HepG2 (cell line): Measurements from ENCODE around the gene LIMA1. TPM values are rescaled to one million over a fixed set of nuclear protein-coding genes. Genes with fewer than 3 reads are reported as not detected.

Experiments
- ATAC-seq: fragments of 200-7000 bp; cut with Tn5 transposase; 3 replicates; pipeline ENCODE4 v1.9.1; 2020; ENCODE audit warnings: mild to moderate bottlenecking, moderate library complexity
- BruUV-seq: library from RNA; stranded (reverse); fragments of 400-500 nt; replicated peaks from 2 replicates; lab custom pipeline; 2021; lab: Mats Ljungman, UMichigan
- CTCF ChIA-PET: fragments of 300-600 bp; formaldehyde crosslinking; extraction: SDS; loops from one replicate; lab custom pipeline; 2021; ENCODE audit warnings: low total read pairs, inconsistent platforms, low intra/inter-chr PET ratio; lab: Yijun Ruan, JAX
- POLR2A ChIA-PET: fragments of 350-600 bp; sonication (Branson Sonifier 250); formaldehyde crosslinking; loops from one replicate; lab custom pipeline; 2020; ENCODE audit warnings: antibody characterized with exemption, inconsistent platforms; lab: Yijun Ruan, JAX
- DNase-seq: peaks from one replicate; pipeline ENCODE4 v3.0.0-alpha.2; 2015; ENCODE audit warnings: low spot score
- FAIRE-seq: peaks from 3 replicates; lab custom pipeline; 2011; peaks lifted over from hg19 to GRCh38; lab: Jason Lieb, UNC
- H2AFZ ChIP-seq: one replicate; pipeline ENCODE4 v1.6.1; 2011; ENCODE audit warnings: low read length, inconsistent platforms
- H3K27ac ChIP-seq: fragments of 300-600 bp; 3 replicates; pipeline ENCODE4 v1.8.0; 2011; ENCODE audit warnings: mixed run types, mild to moderate bottlenecking, mixed read lengths, low read length, inconsistent platforms; ENCODE audit not compliant: insufficient read depth; ENCODE audit errors: extremely low read length
- H3K27me3 ChIP-seq, 2 experiments: fragments of 200-600 bp in 1 of 2; 2 replicates in 1 of 2; 3 replicates in 1 of 2; pipeline versions ENCODE4 v1.6.0 to v1.8.0; 2011; ENCODE audit warnings: low read length in 2 of 2, mild to moderate bottlenecking in 2 of 2, moderate library complexity in 2 of 2, inconsistent platforms in 1 of 2; ENCODE audit not compliant: insufficient read depth in 2 of 2, control insufficient read depth in 1 of 2
- H3K36me3 ChIP-seq, 2 experiments: fragments of 200-600 bp in 1 of 2; replicated peaks in 1 of 2; 2 replicates in 1 of 2; 3 replicates in 1 of 2; pipeline versions ENCODE4 v1.5.1 to v1.8.0; 2011; ENCODE audit warnings: low read length in 2 of 2, inconsistent platforms in 1 of 2; ENCODE audit not compliant: insufficient read depth in 2 of 2, control insufficient read depth in 1 of 2
- H3K4me1 ChIP-seq: 2 replicates; pipeline ENCODE4 v1.5.1; 2012; ENCODE audit warnings: low read length, inconsistent platforms; ENCODE audit not compliant: insufficient read depth
- H3K4me2 ChIP-seq: 2 replicates; pipeline ENCODE4 v1.6.0; 2011; ENCODE audit warnings: low read depth, low read length, inconsistent platforms
- H3K4me3 ChIP-seq, 3 experiments: fragments of 200-600 bp in 1 of 3; sonication (generic), shearing (Covaris generic) in 1 of 3; replicated peaks in 1 of 3; 2 replicates each; pipeline ENCODE4 v1.5.1; 2011 to 2016; ENCODE audit warnings: low read length in 3 of 3, inconsistent platforms in 2 of 3, low read depth in 2 of 3, mild to moderate bottlenecking in 2 of 3, control low read depth in 1 of 3, mixed read lengths in 1 of 3; ENCODE audit not compliant: insufficient read depth in 1 of 3
- H3K79me2 ChIP-seq: one replicate; pipeline ENCODE4 v1.6.1; 2011; ENCODE audit warnings: low read length, inconsistent platforms; ENCODE audit not compliant: insufficient read depth
- H3K9ac ChIP-seq: 2 replicates; pipeline ENCODE4 v1.6.0; 2011; ENCODE audit warnings: mild to moderate bottlenecking, low read depth, low read length, inconsistent platforms; ENCODE audit not compliant: insufficient read depth
- H3K9me3 ChIP-seq: 2 replicates; pipeline ENCODE4 v1.5.1; 2012; ENCODE audit warnings: mild to moderate bottlenecking, low read length
- H4K20me1 ChIP-seq: 2 replicates; pipeline ENCODE4 v1.6.0; 2011; ENCODE audit warnings: inconsistent platforms, mild to moderate bottlenecking, low read length, moderate library complexity; ENCODE audit not compliant: insufficient read depth
- AHR ChIP-seq: IDR thresholded peaks from 2 replicates; pipeline ENCODE4 v1.6.1; 2018; ENCODE audit warnings: missing genetic modification reagents, missing compliant biosample characterization
- E2F2 ChIP-seq: sonication (generic); formaldehyde crosslinking; IDR thresholded peaks from 2 replicates; pipeline ENCODE4 v1.4.0; 2020; ENCODE audit warnings: missing genetic modification reagents, borderline replicate concordance
- MLX ChIP-seq: IDR thresholded peaks from 2 replicates; pipeline ENCODE4 v1.6.1; 2016
- MTA1 ChIP-seq: sonication (generic); formaldehyde crosslinking; IDR thresholded peaks from 2 replicates; pipeline ENCODE4 v1.4.0; 2020; ENCODE audit warnings: missing genetic modification reagents, mild to moderate bottlenecking, borderline replicate concordance
- NR2F2 ChIP-seq: IDR thresholded peaks from 2 replicates; pipeline ENCODE4 v1.6.1; 2012; ENCODE audit warnings: low read depth, inconsistent platforms, borderline replicate concordance
- POGZ ChIP-seq: sonication (generic); formaldehyde crosslinking; IDR thresholded peaks from 2 replicates; pipeline ENCODE4 v1.4.0; 2020; ENCODE audit warnings: mild to moderate bottlenecking, missing genetic modification reagents
- SYNCRIP ChIP-seq: fragments of 200-400 bp; formaldehyde crosslinking; IDR thresholded peaks from 2 replicates; pipeline ENCODE4 v1.6.1; 2018; ENCODE audit warnings: mild to moderate bottlenecking, low read depth, low read length; ENCODE audit not compliant: insufficient read depth
- WGBS: methylation state at CpG from one replicate; pipeline ENCODE4 v1.1.6; 2017; ENCODE audit warnings: low lambda C conversion rate; 5-methylcytosine and 5-hydroxymethylcytosine counted together
- in situ Hi-C: cut with HindIII; loops from 2 replicates; pipeline ENCODE4 v1.10.0; 2017; ENCODE audit warnings: low pct_unique_long_range_greater_than_20kb; ENCODE audit not compliant: extremely low pct_ligation_motif_present
- intact Hi-C: fragments of 100-400 bp; cut with micrococcal nuclease; formaldehyde crosslinking; loops from one replicate; pipeline ENCODE4 v1.10.0; 2022; ENCODE audit not compliant: unreplicated experiment
- polyA plus RNA-seq, 8 experiments: library from polyadenylated mRNA; depleted of rRNA in 3 of 8; stranded (reverse) in 7 of 8; unstranded in 1 of 8; fragments of >200 nt; fragmentation: Illumina TruSeq in 4 of 8; extraction: Trizol in 4 of 8; gene quantifications; 2 replicates each; pipeline versions ENCODE4 v1.2.1 to v1.2.3, GENCODE V29; 2011 to 2016; ENCODE audit warnings: low read depth in 4 of 8, missing spikeins in 1 of 8, mixed read lengths in 1 of 8; ENCODE audit not compliant: insufficient read depth in 1 of 8
- total RNA-seq, 5 experiments: library from RNA; depleted of rRNA; stranded (reverse); fragments of >200 nt; fragmentation: Illumina TruSeq; extraction: Trizol; gene quantifications; 2 replicates each; pipeline ENCODE4 v1.2.3, GENCODE V29; 2016; ENCODE audit warnings: low read depth in 1 of 5
- TF ChIP-seq, protein P1 (sequence below): sonication (generic); formaldehyde crosslinking; IDR thresholded peaks from 2 replicates; pipeline ENCODE4 v1.8.1; 2022; ENCODE audit warnings: low read depth, mild to moderate bottlenecking, missing genetic modification reagents

LIMA1 gene
- total and polyA plus RNA-seq, 2 of the 13 experiments (the other 11 are each of a cell fraction or from before 2014, with no cell fraction given): 13.0 to 19.8 TPM

- TF ChIP-seq E2F2 (no peak), MLX (CRISPR knock-in tag) (no peak), POGZ (CRISPR knock-in tag) (no peak), AHR (no peak)
- Histone ChIP-seq H3K4me2 (no peak overlapping the region), H3K4me3 (no peak overlapping the region), H3K9me3 (no peaks in the 10 kb centered on the region), H2AFZ (no peak overlapping the region), H3K9ac (no peak overlapping the region), H3K27ac (no peak overlapping the region), H3K4me1 (0 out of 2 replicates have a peak, but pooled peaks cover 6% of the 10 kb centered on the region), H4K20me1 (no peaks in the 10 kb centered on the region), H3K27me3 (no peaks in the 10 kb centered on the region; a peak in 1 of 5 replicates), H3K36me3 (peaks cover 7 to 12% of the 10 kb centered on the region in 2 experiments; a peak in 3 of 5 replicates), H3K79me2 (no peaks in the 10 kb centered on the region)
- no peak for FAIRE-seq
- ATAC-seq: no peak
- in situ Hi-C loops (no loop called here), intact Hi-C loops (no loop called here)
- DNase-seq: no peak
- 93% methylated on average over 2 of the region's 2 CpGs for WGBS
- CTCF ChIA-PET: no interaction called here
- BruUV-seq: no TSS peak
- POLR2A ChIA-PET: no interaction called here
These were observed 82.6 kb downstream of the LIMA1 start for GRCh38 chr12:50200552-50201273.

DNA sequence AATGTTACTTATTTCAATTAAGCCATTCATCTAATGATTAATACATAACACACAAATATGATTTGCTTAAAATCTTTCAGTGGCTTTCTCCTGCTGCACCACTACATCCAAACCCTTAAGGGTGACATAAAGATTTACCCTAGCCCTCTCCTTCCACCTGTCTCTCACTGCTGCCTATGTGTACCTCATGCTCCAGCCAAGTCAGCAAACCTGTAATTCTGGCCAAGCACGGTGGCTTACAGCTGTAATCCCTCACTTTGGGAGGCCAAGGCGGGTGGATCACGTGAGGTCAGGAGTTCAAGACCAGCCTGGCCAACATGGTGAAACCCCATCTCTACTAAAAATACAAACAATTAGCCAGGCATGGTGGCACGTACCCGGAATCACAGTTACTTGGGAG is 84.5 kb downstream of the LIMA1 start:
- BruUV-seq: no TSS peak
- H3K27ac ChIP-seq: no peak overlapping the region

More for the DNA sequence above, 84.5 kb downstream of the LIMA1 start:
- H3K4me2 ChIP-seq: no peak overlapping the region
- no peak for FAIRE-seq
- ChIA-PET POLR2A (no interaction called here), CTCF (no interaction called here)
- no peak for TF ChIP-seq NR2F2
- no peak for TF ChIP-seq MTA1 (CRISPR knock-in tag)
- TF ChIP-seq SYNCRIP: no peak
- TF ChIP-seq, protein P1, sequence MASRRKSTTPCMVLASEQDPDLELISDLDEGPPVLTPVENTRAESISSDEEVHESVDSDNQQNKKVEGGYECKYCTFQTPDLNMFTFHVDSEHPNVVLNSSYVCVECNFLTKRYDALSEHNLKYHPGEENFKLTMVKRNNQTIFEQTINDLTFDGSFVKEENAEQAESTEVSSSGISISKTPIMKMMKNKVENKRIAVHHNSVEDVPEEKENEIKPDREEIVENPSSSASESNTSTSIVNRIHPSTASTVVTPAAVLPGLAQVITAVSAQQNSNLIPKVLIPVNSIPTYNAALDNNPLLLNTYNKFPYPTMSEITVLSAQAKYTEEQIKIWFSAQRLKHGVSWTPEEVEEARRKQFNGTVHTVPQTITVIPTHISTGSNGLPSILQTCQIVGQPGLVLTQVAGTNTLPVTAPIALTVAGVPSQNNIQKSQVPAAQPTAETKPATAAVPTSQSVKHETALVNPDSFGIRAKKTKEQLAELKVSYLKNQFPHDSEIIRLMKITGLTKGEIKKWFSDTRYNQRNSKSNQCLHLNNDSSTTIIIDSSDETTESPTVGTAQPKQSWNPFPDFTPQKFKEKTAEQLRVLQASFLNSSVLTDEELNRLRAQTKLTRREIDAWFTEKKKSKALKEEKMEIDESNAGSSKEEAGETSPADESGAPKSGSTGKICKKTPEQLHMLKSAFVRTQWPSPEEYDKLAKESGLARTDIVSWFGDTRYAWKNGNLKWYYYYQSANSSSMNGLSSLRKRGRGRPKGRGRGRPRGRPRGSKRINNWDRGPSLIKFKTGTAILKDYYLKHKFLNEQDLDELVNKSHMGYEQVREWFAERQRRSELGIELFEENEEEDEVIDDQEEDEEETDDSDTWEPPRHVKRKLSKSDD (CRISPR knock-in tag): no peak
- H3K27me3 ChIP-seq: no peaks in the 10 kb centered on the region; a peak in 1 of 5 replicates
- no peaks in the 10 kb centered on the region for H4K20me1 ChIP-seq
- no peak for DNase-seq
- ATAC-seq: no peak
- no peak overlapping the region for H3K4me3 ChIP-seq
- no peak overlapping the region for H3K9ac ChIP-seq
- 94% methylated on average over 5 of the region's 5 CpGs for WGBS
- peaks cover 3 to 5% of the 10 kb centered on the region in 2 experiments; a peak in 2 of 5 replicates for H3K36me3 ChIP-seq
- in situ Hi-C loops (no loop called here), intact Hi-C loops (no loop called here)
- no peaks in the 10 kb centered on the region for H3K9me3 ChIP-seq
- H2AFZ ChIP-seq: no peak overlapping the region
- H3K4me1 ChIP-seq: 0 out of 2 replicates have a peak, but pooled peaks cover 6% of the 10 kb centered on the region
- no peaks in the 10 kb centered on the region for H3K79me2 ChIP-seq
